Activated CD8-positive, alpha-beta memory T cell treated with anti-CD3 and anti-CD28 coated beads, Interleukin-2, amount 50 U/mL, for 4 hours (primary cell): ENCODE results near the gene BOK.
"Not testable (repeated sequence)": the region's sequence is repeated elsewhere in the genome, so short reads cannot be mapped to it uniquely, and the experiment has no call there.

Source experiments
- DNase-seq: peaks from one replicate; pipeline ENCODE4 v3.0.0-alpha.2; 2020

BOK gene

DNA sequence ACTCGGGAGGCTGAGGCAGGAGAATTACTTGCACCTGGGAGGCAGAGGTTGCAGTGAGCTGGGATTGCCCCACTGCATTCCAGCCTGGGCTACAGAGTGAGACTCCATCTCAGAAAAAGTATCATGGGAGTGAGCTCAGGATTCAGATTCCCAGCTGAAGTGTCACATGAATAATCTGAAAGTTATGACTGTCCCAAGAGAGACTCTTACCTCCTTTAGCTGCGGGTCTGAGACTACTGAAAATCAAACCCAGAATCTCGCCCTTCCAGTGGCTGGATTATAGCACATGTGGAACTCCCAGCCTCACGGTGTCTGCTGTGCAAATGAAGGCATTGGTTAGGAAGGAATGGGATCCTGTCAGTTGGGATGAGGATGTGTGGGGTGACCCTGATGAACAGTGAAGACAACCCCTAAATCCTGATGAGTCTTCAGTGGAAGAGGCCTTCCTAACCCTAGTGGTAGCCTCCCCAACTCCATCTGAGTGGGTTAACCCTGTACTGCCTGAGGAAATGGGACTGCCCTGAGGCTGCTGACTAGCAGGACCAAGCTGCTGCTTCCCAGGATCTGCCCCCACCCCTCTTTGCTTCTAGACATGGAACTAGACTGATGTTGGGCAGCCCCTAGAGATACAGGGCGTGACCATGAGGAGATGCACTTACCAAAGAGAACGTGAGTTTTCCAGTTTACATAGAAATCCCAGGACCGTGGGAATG is 16.5 kb downstream of the BOK start:
- DNase-seq: no peak

DNA sequence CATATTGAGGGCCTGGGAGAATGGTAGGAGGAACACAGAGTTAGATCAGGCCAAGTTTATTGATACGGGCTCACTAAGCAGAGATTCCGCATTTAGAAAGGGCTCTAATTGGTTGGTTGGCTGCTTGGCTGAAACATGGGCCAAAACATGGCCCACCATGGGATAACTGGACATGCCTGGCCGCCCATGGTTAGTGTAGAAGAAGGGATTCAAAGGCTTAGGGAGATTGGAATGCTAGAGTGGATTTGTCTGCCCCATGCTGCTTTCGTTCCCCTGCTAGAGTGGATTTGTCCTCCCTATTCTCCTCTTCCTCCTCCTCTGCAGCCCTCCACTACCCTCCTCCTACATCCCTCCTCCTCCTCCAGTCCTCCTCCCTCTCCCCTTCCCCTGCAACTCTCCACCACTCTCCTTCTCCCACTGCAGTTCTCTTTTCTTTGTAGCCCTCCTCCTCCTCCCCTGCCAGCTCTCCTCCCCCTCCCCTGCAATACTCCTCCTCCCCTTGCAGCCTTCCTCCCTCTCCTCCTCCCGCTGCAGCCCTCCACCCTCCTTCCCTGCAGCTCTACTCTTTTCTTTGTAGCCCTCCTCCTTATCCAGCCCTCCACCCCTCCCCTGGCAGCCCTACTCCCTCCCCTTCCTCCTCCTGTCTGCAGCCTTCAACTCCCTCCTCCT is 17.2 kb downstream of the BOK start:
- DNase-seq: no peak

DNA sequence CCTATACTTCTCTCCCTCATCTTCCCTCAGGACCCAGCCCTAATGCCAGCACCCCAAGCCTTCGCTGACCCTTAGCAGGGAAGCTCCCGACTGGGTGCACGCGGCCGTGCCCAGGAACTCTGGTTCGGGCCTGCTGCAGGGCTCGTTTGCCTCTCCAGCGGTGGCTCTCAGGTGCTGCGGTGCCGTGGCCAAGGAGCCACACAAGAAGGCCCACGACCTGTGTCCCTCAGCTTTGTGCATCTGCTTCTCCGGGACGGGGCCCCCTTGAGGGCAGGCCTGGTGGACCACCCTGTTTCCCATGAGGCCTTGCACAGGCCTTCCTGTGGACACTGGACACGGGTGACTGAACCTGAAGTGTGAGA is 17.7 kb downstream of the BOK start:
- no peak for DNase-seq

DNA sequence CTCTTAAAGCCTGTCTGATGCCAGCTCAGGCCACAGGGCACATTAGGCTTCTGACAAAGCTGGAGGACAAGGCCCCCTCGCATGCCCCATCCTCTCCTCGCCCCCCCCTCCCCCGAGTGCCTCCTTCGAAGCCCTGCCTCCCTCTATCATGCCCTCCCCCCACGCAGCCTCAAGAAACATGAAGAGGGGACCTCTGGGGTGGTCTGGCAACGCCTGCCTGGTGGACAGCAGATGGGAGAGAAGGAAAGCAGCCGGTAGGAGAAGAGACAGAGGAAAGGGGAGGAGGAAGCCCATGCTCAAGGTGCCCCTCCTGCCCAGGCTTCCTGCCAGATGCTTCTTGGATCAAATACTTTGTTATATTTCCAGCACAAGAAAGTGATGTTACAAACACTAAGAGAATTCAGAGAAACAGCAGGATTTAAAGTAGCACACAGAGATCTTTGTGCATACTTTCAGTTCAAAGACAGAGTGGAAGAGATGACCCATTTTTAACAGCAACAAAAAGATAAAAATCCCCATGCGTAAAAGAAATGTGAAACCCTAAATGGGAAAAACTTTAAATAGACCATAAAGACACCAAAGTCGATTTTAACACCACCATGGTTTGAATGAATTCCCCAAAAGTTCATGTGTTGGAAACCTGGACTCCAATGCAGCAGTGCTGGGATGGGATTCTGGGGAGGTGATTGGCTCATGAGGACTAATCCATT is 19.0 kb downstream of the BOK start:
- DNase-seq: no peak

DNA sequence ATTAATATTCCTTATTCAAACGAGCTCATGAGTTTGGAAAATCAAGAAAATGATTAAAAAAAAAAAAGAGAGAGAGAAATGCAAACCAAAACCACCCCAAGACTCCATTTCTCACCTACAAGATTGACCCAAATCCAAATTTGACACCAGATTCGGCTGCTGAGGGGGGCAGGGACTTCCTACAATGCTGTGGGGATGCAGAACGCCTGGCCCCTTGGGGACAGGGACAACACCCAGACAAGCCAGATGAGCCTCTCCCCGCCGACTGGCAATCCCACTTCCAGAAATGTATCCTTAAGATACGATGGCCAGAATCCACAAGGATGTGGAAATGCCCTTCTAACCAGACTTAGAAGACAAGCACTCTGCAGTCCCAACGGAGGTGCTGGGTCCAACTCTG is 20.7 kb downstream of the BOK start:
- no peak for DNase-seq

DNA sequence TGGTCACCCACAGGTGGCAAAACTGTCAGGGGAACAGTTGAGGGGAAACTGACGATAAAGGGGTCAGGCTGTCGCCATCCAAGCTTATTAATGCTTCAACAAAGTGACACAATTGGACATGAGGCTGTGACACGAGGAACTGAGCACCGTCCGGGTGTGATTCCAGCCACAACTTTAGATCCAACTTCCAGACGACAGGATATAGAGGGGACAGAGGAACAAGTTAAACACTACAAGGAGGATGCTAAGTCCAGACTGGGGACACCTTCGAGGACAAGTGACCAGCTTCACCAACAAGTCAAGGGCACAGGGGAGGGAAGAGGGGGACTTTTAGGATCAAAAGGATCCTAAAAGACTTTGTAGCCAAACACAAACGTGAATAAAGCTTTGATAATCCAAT is 23.8 kb downstream of the BOK start:
- DNase-seq: no peak

DNA sequence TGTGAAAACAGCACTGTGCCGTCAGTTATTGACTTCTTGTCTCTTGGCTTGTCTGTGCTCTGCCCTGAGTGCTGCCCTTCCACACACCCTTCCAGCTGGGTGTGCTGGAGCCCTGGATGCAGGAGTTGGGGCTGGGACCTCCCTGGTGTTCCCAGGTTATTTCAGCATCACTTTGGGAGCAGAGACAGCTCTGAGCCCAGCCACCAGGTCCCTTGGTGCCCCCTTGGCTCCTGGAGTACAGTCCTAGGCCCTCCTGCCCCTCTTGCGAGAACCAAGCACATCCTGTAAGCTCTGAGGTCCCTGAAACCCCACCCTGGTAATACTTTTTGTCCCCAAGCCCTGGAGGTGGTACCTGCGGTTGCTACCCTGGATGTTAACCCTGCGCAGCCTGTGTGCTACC is 24.3 kb downstream of the BOK start:
- DNase-seq: no peak

DNA sequence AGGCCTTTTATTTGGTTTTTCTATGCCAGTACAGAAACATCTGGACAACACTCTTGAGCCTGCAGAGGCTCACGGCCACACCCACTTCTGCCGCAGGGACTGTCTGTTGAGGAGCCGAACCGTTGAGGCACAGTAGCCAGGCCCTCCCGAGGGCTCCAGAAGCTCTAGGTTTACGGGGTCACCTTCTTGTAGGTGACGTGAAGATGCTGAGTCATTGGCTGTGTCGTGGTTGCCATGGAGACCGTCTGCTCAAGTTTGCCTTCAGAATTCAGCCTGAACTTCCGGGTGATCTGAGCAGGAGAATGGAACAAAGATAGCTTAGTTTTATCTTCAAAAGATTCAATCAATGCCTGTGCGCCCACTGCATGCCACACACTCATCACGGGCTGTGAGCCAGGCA is 25.9 kb downstream of the BOK start:
- DNase-seq: no peak

DNA sequence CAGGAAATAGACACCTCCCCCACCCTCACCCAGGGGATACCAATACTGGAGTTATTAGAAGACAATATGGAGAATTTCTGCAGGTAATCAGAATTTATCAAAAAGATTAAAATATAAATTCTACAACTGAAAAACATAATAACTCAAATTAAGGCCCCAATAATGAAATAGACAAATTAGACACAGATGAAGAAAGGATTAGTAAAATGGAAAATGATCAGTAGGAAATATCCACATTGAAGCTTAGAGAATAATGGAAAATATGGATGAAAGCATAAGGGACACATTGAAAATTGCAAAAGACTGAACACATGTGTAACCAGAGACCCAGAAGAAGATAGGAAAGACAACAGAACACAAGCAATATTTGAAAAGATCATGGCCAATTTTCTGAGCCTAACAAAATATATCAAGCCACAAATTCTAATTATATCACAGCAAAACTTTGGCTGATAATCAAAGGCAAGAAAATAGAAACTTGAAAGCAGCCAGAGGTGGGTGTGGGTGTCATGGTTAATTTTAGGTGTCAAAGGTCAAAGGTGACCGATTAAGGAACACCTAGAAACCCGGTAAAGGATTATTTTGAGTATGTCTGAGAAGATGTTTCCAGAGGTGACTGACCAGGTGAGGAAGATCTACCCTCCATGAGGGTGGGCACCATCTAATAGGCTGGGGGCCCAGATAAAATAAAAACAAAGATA is 28.2 kb downstream of the BOK start:
- DNase-seq: no peak

DNA sequence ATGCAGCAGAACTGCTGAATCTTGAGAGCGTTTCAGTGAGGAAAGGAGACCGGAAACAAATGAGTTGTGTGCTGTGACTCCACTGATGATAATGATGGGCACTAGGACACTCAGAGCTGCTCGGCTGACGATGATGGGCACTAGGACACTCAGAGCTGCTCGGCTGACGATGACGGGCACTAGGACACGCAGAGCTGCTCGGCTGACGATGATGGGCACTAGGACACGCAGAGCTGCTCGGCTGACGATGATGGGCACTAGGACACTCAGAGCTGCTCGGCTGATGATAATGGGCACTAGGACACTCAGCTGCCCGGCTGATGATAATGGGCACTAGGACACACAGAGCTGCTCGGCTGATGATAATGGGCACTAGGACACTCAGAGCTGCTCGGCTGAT is 31.3 kb downstream of the BOK start:
- not testable (repeated sequence) for DNase-seq

DNA sequence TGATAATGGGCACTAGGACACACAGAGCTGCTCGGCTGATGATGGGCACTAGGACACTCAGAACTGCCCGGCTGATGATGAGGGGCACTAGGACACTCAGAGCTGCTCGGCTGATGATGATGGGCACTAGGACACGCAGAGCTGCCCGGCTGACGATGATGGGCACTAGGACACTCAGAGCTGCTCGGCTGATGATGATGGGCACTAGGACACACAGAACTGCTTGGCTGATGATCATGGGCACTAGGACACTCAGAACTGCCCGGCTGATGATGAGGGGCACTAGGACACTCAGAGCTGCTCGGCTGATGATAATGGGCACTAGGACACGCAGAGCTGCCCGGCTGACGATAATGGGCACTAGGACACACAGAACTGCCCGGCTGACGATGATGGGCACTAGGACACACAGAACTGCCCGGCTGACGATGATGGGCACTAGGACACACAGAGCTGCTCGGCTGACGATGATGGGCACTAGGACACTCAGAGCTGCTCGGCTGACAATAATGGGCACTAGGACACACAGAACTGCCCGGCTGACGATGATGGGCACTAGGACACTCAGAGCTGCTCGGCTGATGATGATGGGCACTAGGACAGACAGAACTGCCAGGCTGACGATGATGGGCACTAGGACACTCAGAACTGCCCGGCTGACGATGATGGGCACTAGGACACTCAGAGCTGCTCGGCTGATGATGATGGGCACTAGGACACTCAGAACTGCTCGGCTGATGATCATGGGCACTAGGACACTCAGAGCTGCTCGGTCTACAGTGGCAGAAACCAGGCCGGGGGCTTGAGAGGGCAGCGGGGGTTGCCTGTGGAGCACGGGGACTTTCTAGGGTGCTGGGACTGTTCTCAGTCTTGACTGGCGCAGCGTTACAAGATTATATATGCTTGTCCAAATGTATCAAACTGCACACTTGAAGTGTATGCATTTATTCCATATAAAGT is 32.2 kb downstream of the BOK start:
- not testable (repeated sequence) for DNase-seq

DNA sequence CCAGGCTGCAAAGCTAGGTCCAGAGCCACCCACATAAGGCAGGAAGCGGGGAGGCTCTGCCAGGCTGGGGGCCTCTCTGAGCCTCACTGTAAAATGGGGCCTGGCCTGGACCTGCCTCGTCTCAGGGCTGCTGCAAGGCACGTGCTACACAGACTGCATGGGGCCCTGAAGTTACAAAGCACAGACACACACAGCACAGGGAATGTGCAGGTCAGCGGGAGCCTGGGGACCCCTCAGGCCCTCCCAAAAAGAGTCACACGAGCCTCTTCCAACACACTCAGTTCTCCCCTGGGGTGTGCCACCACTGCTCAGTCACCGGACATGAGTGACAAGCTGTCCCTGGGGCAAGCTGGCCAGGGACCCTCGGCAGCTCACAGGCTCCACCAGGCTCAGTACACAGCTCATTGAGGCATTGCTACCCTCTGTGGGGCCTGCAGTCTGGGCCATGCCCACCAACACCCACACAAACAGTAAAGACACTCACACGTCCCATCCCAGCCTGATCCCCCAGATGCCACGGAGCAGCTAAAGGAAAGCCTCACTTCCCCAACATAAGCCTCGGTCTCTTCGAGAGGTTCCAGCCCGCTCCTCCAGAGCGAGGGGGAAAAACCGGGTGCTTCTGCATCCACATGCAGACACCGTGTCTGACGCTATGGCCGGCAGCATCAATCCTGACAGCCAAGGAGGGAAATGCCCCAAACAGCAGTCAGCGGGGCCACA is 33.7 kb downstream of the BOK start:
- DNase-seq: no peak

DNA sequence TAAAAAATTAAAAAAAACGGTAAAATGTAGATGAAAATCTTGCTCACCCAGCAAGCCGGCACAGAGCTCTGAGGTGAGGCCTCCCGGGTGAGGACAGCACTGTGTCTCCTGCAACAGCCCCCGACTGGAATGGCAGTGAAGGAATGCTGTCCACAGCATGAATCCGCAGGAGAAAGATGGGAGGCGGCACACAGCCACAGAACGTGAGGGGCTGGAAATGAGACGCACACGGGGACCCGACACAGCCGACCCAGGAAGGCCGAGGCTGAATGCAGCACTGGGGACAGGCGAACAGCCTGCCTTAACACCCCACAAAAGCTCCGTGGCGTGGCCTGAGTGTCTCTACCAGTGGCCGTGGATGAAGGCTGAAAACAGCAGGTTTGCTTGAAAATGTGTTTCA is 34.7 kb downstream of the BOK start:
- DNase-seq: no peak

DNA sequence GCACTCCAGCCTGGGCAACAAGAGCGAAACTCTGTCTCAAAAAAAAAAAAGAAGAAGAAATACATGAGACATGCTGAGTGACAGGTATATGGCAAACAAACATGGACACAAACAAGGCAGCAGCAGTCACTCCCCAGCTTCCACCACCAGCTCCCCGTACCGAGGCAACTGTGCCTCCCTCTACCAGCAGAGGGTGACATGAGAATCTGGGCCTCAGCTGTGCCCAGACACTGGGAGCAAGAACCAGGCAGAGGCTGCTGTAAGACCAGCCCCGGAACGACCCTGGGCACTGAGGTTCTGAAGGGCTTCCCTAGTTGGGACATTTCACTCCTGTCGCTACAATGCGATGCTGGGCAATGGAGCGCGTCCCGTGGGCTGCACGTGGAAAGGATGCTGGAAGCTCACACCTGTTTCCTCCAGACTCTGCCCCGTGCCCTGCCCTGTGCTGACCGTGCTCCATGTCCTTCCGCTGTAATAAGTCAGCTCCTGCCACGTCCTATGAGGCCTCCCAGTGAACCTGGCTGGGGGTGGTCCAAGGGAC is 37.1 kb downstream of the BOK start:
- DNase-seq: no peak

DNA sequence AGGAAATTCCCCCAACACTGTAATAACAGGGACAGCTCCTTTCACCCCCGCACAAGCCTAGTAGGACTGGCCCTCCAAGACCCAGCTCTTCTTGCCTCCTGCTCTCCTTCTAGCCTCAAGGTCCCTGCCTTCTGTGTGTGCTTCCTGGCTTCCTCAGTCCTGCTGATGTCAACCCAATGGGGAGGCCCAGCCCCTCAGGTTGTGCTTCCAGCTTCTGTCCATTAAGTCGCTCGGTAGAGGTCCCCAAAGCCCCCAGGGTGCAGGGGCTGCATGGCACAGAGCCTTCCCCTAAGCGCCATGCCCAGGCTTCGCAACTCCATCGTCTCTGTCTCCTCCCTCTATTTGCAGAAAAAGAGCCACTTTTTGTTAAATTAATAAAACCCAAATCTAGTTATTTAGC is 39.0 kb downstream of the BOK start:
- no peak for DNase-seq

DNA sequence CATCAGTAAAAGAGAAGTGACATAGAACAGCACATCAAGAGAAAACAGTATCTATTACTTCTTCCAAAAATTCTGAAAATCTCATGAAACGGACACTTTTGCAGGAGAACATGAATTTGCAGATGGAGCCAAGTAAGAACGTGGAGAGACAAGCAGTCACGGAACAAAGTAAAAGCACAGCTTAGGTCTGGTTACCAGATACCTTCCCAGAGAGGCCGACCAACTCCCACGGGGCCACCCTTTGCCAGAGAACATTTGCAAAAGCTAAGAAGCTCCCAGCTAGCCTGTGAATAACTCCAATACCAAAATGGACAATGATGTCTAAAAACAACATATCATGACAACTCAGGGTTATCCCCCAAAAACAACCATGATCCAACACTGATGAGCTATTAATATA is 39.5 kb downstream of the BOK start:
- no peak for DNase-seq

DNA sequence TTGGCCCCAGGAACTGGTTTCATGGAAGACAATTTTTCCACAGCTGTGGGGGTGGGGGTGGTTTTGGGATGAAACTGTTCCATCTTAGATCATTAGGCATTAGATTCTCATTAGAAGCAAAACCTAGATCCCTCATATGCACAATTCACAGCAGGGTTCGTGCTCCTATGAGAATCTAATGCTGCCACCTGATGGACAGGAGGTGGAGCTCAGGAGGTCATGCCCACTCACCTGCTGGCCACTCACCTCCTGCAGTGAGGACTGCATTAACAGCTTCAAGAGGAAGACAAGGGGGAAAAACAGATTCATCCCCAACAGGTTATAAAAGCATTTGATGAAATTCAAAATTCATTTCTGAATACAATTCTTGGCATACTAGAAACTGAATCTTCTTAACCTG is 39.9 kb downstream of the BOK start:
- no peak for DNase-seq

DNA sequence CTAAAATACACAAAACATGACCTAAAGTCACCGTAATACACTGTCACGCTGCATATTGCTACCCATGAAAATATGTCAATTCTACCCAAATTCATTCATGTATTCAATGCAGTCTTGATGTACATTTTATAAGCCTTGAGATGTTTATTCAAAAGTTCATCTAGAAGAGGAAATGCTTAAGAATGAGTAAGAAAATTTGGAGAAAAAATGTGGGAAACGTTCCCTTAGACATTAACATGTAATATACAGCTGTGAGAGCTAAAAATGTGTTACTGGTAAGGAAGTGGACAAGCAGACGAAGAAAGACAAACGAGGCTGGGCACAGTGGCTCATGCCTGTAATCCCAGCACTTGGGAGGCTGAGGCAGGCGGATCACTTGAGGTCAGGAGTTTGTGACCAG is 41.1 kb downstream of the BOK start:
- DNase-seq: no peak

DNA sequence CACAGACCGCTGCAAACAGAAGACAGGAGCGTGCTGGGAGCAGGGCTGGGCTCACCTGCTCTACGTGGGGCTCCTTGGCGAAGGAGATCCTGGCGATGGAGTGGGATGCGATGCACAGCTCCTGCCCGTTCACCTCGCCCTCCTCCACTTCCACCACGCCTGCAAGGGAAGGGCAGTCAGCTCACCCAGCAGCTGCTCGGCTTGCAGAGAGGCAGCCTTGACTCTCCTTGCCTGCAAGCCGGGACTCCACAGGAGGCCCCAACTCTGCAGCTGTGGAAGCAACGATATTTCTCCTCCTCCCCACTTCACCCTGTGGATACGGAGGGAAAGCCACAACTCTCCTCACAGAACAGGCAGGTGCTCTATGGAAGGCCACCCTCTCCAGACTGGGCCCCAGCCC is 43.3 kb downstream of the BOK start:
- no peak for DNase-seq

DNA sequence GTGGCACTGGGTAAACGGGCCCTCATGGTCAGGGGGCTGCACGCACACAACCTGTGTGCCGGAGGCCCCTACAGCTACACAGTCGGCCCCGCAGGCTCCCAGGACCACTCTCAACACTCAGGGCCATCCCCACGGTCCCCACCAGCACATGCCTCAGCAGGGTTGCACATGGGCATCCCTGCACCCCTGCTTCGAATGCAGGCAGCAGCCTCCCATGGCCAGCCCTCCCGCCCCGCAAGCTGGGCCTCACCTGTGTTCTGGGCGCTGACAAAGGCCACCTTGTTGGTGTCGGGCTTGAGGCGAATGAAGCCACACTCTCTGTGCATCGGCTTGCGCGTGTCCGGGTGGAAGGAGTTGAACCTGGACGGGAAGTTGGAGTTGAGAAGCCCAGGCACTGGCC is 44.2 kb downstream of the BOK start:
- DNase-seq: no peak

DNA sequence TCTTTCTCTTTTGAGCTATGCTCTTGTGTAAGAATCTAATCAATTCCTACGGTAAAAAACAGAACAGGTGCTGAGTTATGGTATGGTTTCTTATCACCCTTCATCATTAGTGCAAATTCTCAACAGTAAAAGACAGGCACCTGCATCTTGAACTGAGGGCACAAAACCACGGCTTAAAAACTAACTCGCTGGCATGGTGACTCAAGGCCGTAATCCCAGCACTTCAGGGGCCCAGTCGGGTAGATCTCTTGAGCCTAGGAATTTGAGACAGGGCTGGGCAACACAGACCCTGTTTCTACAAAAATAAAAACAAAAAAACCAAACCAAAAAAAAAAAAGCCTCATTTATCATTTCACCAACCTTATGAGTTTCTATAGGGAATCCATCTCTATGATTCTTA is 45.1 kb downstream of the BOK start:
- DNase-seq: no peak

DNA sequence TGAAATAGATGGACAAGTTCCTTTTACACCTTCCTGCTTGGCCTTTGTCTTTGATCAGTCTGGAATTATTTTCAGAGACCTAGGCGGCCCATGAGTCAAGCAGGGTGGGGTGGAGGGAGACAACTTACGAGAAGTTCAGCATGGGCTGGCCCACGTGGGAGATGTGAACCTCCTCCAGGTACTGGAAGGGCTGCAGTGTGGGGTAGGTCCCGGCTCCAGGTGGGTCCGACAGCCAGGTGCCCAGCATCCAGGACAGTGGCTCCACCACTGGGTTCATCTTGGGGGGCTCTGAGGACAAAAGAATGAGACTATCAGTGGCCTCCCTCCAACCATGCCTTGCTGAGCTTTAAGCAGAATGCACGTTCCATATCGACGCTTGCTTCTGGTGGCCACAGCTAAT is 47.6 kb downstream of the BOK start:
- DNase-seq: no peak
